OCI-LY1 (cell line): ENCODE data around the gene AURKAIP1.

Experiments used
- EZH2 ChIP-seq: fragments of 200-600 bp; sonication (generic), shearing (Covaris generic); IDR thresholded peaks from 2 replicates; pipeline ENCODE4 v1.8.0; 2017; ENCODE audit warnings: borderline replicate concordance, mixed run types, mild to moderate bottlenecking, antibody characterized with exemption, low read length, moderate library complexity, mixed read lengths
- TF ChIP-seq, protein P1 (sequence below): fragments of 200-600 bp; sonication (generic), shearing (Covaris generic); IDR thresholded peaks from 2 replicates; pipeline ENCODE4 v1.5.1; 2017; ENCODE audit warnings: mild to moderate bottlenecking, antibody characterized with exemption, low read length, moderate library complexity, mixed read lengths

- TF ChIP-seq, protein P1, sequence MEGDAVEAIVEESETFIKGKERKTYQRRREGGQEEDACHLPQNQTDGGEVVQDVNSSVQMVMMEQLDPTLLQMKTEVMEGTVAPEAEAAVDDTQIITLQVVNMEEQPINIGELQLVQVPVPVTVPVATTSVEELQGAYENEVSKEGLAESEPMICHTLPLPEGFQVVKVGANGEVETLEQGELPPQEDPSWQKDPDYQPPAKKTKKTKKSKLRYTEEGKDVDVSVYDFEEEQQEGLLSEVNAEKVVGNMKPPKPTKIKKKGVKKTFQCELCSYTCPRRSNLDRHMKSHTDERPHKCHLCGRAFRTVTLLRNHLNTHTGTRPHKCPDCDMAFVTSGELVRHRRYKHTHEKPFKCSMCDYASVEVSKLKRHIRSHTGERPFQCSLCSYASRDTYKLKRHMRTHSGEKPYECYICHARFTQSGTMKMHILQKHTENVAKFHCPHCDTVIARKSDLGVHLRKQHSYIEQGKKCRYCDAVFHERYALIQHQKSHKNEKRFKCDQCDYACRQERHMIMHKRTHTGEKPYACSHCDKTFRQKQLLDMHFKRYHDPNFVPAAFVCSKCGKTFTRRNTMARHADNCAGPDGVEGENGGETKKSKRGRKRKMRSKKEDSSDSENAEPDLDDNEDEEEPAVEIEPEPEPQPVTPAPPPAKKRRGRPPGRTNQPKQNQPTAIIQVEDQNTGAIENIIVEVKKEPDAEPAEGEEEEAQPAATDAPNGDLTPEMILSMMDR = no peak
- no peak for TF ChIP-seq EZH2
Observed at GRCh38 chr1:1424707-1425106, 49.7 kb upstream of the AURKAIP1 start.
